ENCODE results near the gene TP53AIP1.

- TF ChIP-seq CTCF (IDR thresholded peaks at IDR 0.05) (no peak), POLR2A (IDR thresholded peaks at IDR 0.05) (no peak)
Observed at GRCh38 chr11:128939591-128939990, 3.1 kb downstream of the TP53AIP1 start.

All from uterus (tissue), 2 donors.